ENCODE measurements around the gene SPHK2. TPM values are rescaled to one million over a fixed set of nuclear protein-coding genes. Genes with fewer than 3 reads are reported as not detected.
"Not testable (repeated sequence)": the region's sequence is repeated elsewhere in the genome, so short reads cannot be mapped to it uniquely, and the experiment has no call there.

The SPHK2 gene
- total and polyA plus RNA-seq, 2 experiments from 2014 or later: 7.2 to 9.9 TPM

GRCh38 chr19:48573163-48573505 is 46.2 kb upstream of the SPHK2 start:
- Histone ChIP-seq H3K27ac (no peak overlapping the region), H3K4me1 (ENCODE audit: insufficient read depth) (peaks cover 8% of the 10 kb centered on the region), H3K4me3 (no peak overlapping the region), H4K20me1 (ENCODE audit: insufficient read depth) (no peaks in the 10 kb centered on the region), H3K9me3 (ENCODE audit: low read depth) (no peaks in the 10 kb centered on the region), H3K79me2 (ENCODE audit: insufficient read depth) (no peaks in the 10 kb centered on the region), H3K36me3 (ENCODE audit: low read depth) (no peaks in the 10 kb centered on the region), H3K9ac (no peak overlapping the region), H3K4me2 (ENCODE audit: unreplicated experiment) (no peak overlapping the region), H2AFZ (no peak overlapping the region), H3K27me3 (replicated peaks; ENCODE audit: insufficient read depth) (no peaks in the 10 kb centered on the region), H3F3A (ENCODE audit: insufficient read depth) (peaks cover 7% of the 10 kb centered on the region; the same call in 1 of the 2 replicates), H3K9me2 (ENCODE audit: insufficient read depth) (no peaks in the 10 kb centered on the region)
- TF ChIP-seq EZH2 (IDR thresholded peaks at IDR 0.05; ENCODE audit: insufficient read depth, poor library complexity, severe bottlenecking) (no peak), EZH2phosphoT487 (IDR thresholded peaks at IDR 0.05; ENCODE audit: insufficient read depth, low read depth) (no peak)
- DNase-seq: no peak
- WGBS, 2 experiments (ENCODE audit: low coverage in 1 of 2, low lambda C conversion rate in 2 of 2, missing lambda C conversion rate in 2 of 2): 79 to 83% methylated on average over 12 of the region's 12 CpGs
- in situ Hi-C loops (cut with MboI): no loop called here

DNA sequence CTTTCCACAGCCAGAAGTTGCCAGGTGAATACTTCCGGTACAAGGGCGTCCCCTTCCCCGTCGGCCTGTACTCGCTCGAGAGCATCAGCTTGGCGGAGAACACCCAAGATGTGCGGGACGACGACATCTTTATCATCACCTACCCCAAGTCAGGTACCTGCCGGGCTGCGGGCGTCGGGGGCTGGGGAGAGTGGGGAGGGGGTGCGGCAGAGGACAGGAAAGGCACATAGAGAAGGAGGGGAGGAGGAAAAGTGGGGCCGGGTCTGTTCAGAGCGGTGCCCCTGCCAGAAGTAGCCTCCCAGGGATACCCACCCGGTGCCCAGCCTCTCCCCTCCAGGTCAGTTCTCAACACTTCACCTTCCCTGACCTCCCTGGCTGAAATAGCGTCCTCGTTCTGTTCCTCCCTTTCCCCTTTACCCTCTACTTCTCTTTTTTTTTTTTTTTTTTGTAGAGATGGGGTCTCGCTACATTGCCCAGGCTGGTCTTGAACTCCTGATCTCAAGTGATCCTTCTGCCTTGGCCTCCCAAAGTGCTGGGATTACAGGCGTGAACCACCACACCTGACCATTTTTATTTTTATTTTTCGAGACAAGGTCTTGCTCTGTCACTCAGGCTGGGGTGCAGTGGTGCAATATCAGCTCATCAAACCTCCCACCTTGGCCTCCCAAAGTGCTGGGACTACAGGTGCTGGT is 43.2 kb upstream of the SPHK2 start:
- no peak for DNase-seq
- H3K79me2 ChIP-seq (ENCODE audit: insufficient read depth): no peaks in the 10 kb centered on the region
- H3K9me3 ChIP-seq (ENCODE audit: low read depth): no peaks in the 10 kb centered on the region
- H3K27me3 ChIP-seq (replicated peaks; ENCODE audit: insufficient read depth): no peaks in the 10 kb centered on the region
- no peaks in the 10 kb centered on the region for H3K4me1 ChIP-seq (ENCODE audit: insufficient read depth)
- H3K9ac ChIP-seq: no peak overlapping the region
- 60 to 66% methylated on average over 15 to 23 of the region's 23 CpGs for WGBS, 2 experiments (ENCODE audit: low coverage in 1 of 2, low lambda C conversion rate in 2 of 2, missing lambda C conversion rate in 2 of 2)
- no peaks in the 10 kb centered on the region for H4K20me1 ChIP-seq (ENCODE audit: insufficient read depth)
- no peak overlapping the region for H3K4me3 ChIP-seq
- in situ Hi-C loops (cut with MboI): no loop called here
- TF ChIP-seq EZH2 (IDR thresholded peaks at IDR 0.05; ENCODE audit: insufficient read depth, poor library complexity, severe bottlenecking): no peak
- TF ChIP-seq EZH2phosphoT487 (IDR thresholded peaks at IDR 0.05; ENCODE audit: insufficient read depth, low read depth): no peak
- H3K36me3 ChIP-seq (ENCODE audit: low read depth): no peaks in the 10 kb centered on the region
- no peaks in the 10 kb centered on the region for H3K9me2 ChIP-seq (ENCODE audit: insufficient read depth)
- no peak overlapping the region for H3K4me2 ChIP-seq (ENCODE audit: unreplicated experiment)
- no peak overlapping the region for H2AFZ ChIP-seq
- no peaks in the 10 kb centered on the region; the same call in 1 of the 2 replicates for H3F3A ChIP-seq (ENCODE audit: insufficient read depth)
- H3K27ac ChIP-seq: no peak overlapping the region

GRCh38 chr19:48577908-48578307 is 41.4 kb upstream of the SPHK2 start:
- H3K4me2 ChIP-seq (ENCODE audit: unreplicated experiment); DNase-seq; in situ Hi-C loops (cut with MboI); H3K9ac ChIP-seq; H2AFZ ChIP-seq; H3K27me3 ChIP-seq (replicated peaks; ENCODE audit: insufficient read depth); H3K79me2 ChIP-seq (ENCODE audit: insufficient read depth); H3K36me3 ChIP-seq (ENCODE audit: low read depth); H4K20me1 ChIP-seq (ENCODE audit: insufficient read depth); H3F3A ChIP-seq (ENCODE audit: insufficient read depth); H3K4me3 ChIP-seq; H3K4me1 ChIP-seq (ENCODE audit: insufficient read depth); H3K9me3 ChIP-seq (ENCODE audit: low read depth); H3K27ac ChIP-seq; H3K9me2 ChIP-seq (ENCODE audit: insufficient read depth): not testable (repeated sequence)
- 87 to 90% methylated on average over 7 of the region's 7 CpGs for WGBS, 2 experiments (ENCODE audit: low coverage in 1 of 2, low lambda C conversion rate in 2 of 2, missing lambda C conversion rate in 2 of 2)

DNA sequence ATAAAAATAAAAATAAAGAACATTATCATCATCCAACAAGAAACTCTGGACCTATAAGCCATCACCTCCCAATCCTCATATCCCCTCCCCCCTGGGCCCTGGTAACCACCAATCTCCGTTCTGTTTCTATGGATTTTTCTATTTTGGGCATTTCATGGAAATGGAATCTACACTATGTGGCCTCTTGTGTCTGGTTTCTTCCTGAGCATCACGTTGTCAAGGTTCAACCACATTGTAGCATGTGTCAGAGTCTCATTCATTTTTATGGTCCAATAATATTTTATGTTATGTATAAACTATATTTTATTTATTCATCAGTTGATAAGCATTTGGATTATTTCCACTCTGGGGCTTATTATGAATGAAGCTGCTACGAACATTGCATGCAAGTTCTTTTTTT is 40.4 kb upstream of the SPHK2 start:
- in situ Hi-C loops (cut with MboI): no loop called here
- Histone ChIP-seq H3K4me1 (ENCODE audit: insufficient read depth) (no peaks in the 10 kb centered on the region), H3K79me2 (ENCODE audit: insufficient read depth) (no peaks in the 10 kb centered on the region), H3K4me2 (ENCODE audit: unreplicated experiment) (no peak overlapping the region), H3K9me3 (ENCODE audit: low read depth) (no peaks in the 10 kb centered on the region), H2AFZ (no peak overlapping the region), H3F3A (ENCODE audit: insufficient read depth) (no peaks in the 10 kb centered on the region; the same call in 1 of the 2 replicates), H3K27me3 (replicated peaks; ENCODE audit: insufficient read depth) (no peaks in the 10 kb centered on the region), H3K4me3 (no peak overlapping the region), H4K20me1 (ENCODE audit: insufficient read depth) (no peaks in the 10 kb centered on the region), H3K27ac (no peak overlapping the region), H3K9ac (no peak overlapping the region), H3K9me2 (ENCODE audit: insufficient read depth) (no peaks in the 10 kb centered on the region), H3K36me3 (ENCODE audit: low read depth) (no peaks in the 10 kb centered on the region)
- TF ChIP-seq EZH2 (IDR thresholded peaks at IDR 0.05; ENCODE audit: insufficient read depth, poor library complexity, severe bottlenecking) (no peak), EZH2phosphoT487 (IDR thresholded peaks at IDR 0.05; ENCODE audit: insufficient read depth, low read depth) (no peak)
- DNase-seq: peak; percentile 23
- 29 to 36% methylated on average over 3 of the region's 3 CpGs for WGBS, 2 experiments (ENCODE audit: low coverage in 1 of 2, low lambda C conversion rate in 2 of 2, missing lambda C conversion rate in 2 of 2)

DNA sequence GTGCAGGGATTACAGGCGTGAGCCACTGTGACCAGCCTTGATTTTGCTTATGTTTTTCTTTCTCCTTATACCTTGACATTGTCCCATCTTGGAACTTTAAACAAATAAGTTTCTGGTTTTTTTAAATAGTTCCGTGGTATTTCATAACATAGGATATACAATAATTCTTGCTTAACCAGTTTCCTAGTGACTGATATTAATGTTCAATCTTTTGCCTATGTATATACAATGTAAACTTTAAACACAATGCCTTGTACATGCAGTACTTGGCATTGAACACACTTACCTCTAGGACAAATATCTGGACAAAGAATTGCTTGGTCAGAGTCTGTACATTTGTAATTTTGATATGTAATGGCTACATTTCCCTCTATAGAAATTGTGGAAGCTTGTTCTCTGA is 37.1 kb upstream of the SPHK2 start:
- Histone ChIP-seq H3K36me3 (ENCODE audit: low read depth) (no peaks in the 10 kb centered on the region), H3K27me3 (replicated peaks; ENCODE audit: insufficient read depth) (no peaks in the 10 kb centered on the region), H4K20me1 (ENCODE audit: insufficient read depth) (no peaks in the 10 kb centered on the region), H3K79me2 (ENCODE audit: insufficient read depth) (no peaks in the 10 kb centered on the region), H3K9ac (no peak overlapping the region), H3K4me3 (no peak overlapping the region), H3K4me2 (ENCODE audit: unreplicated experiment) (no peak overlapping the region), H3K9me3 (ENCODE audit: low read depth) (no peaks in the 10 kb centered on the region), H3F3A (ENCODE audit: insufficient read depth) (no peaks in the 10 kb centered on the region), H2AFZ (no peak overlapping the region), H3K9me2 (ENCODE audit: insufficient read depth) (no peaks in the 10 kb centered on the region), H3K27ac (no peak overlapping the region), H3K4me1 (ENCODE audit: insufficient read depth) (peaks cover 8% of the 10 kb centered on the region)
- in situ Hi-C loops (cut with MboI): loop anchor here (5.0 kb wide), 1 partner anchor 75 kb away; no protein-coding TSS in a partner anchor
- 49 to 52% methylated on average over 2 of the region's 2 CpGs for WGBS, 2 experiments (ENCODE audit: low coverage in 1 of 2, low lambda C conversion rate in 2 of 2, missing lambda C conversion rate in 2 of 2)
- no peak for DNase-seq
- TF ChIP-seq EZH2 (IDR thresholded peaks at IDR 0.05; ENCODE audit: insufficient read depth, poor library complexity, severe bottlenecking) (no peak), EZH2phosphoT487 (IDR thresholded peaks at IDR 0.05; ENCODE audit: insufficient read depth, low read depth) (no peak)

All from GM23248 (cell line).